ENCODE data around the gene KCTD2. TPM values are rescaled to one million over a fixed set of nuclear protein-coding genes. Genes with fewer than 3 reads are reported as not detected.

The KCTD2 gene
- total RNA-seq, 1 donor from 2014 or later = 17.4 TPM

- DNase-seq = no peak
Measured at GRCh38 chr17:75099881-75100595, 53.0 kb downstream of the KCTD2 start.

DNA sequence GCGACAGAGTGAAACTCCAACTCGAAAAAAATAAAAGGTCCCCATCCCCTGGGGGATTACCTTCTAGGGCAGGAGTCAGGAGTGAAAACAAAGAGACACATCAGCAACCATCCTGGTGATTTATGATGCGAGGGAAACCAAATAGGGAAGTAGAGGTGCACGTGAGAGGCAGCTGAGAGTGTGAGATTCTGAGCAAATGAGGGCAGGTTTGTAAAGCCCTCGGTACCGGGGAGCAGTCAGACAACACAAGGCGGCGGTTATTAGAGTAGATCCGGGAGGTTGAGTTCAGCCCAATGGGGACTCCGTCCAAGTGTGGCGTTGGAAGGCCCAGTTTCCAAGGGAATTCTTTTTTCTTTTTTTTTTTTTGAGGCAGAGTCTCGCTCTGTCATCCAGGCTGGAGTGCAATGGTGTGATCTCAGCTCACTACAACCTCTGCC is 55.4 kb downstream of the KCTD2 start:
- DNase-seq = no peak

- DNase-seq = no peak
Measured at GRCh38 chr17:75103601-75104554, 56.9 kb downstream of the KCTD2 start.

DNA sequence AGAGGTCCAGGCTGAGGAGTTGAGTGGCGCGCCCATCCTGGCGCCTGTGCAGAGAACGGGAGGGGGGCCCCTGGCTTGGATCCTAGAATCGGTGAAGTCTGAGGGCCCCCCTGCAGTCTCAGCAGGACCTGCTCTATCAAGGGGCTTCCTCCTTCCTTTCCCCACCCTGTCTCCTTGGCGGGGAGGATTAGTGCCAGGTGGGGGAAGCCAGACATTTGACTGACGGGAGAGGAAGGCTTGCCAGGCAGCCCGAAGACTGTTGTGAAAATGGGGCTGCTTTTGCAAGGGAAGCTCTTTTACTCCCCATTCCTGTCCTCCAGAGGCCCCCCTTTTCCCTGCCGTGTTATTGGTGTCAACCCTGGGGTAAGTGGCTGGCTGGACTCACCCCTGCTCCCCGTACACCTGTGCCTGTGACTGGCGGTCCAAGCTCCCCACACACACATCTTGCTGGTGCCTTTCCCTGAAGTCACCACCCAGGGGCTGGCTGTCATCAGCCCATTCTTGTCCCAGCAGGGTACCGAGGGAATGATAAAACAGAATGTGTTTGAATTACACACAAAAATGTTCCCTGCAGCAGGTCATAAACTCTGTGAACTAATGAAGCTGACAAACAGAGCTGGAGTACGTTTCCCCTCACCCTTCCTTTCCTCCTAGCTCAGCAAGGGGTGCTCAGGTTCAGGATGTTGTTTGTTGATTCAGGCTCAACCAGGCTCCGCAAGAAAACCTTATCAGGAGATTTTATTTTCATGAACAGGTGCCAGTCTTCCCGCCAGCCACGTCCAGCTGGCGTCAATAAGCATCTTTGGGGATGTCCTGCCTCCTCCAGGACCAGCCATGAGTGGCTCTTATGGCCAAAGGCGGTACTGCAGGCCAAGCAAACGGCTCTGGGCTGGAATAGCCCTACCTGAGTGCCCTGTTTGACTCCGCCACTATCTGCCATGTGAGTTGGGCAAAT is 58.4 kb downstream of the KCTD2 start:
- peak; percentile 80 for DNase-seq

DNA sequence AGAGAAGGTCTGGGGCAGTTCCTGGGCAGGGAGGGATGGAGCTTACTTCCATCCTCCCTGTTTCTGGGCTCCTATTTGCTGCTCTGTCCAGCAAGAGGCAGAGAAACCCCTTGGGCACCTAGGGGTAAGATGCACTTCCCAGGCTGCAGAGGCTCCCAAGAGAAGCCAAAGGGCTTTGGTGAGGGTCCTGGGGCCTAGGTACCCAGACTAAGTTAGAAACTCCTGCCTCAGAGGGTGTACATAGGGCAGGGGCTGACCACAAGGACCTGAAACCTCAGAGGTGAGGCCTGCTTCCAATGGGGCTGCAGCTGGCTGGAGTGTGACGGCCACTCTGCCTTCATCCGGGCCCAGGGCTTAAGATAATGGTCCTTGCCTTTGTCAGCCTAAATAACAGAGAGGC is 61.2 kb downstream of the KCTD2 start:
- DNase-seq = no peak

- no peak for DNase-seq
Measured at GRCh38 chr17:75109046-75109406, 62.0 kb downstream of the KCTD2 start.

- DNase-seq = peak; percentile 84
Measured at GRCh38 chr17:75109407-75110233, 62.6 kb downstream of the KCTD2 start, which contains the start of gene ARMC7. Gene ARMC7 (plus strand): TSS chr17:75109969. CDS start chr17:75110289, 320 bp downstream.

DNA sequence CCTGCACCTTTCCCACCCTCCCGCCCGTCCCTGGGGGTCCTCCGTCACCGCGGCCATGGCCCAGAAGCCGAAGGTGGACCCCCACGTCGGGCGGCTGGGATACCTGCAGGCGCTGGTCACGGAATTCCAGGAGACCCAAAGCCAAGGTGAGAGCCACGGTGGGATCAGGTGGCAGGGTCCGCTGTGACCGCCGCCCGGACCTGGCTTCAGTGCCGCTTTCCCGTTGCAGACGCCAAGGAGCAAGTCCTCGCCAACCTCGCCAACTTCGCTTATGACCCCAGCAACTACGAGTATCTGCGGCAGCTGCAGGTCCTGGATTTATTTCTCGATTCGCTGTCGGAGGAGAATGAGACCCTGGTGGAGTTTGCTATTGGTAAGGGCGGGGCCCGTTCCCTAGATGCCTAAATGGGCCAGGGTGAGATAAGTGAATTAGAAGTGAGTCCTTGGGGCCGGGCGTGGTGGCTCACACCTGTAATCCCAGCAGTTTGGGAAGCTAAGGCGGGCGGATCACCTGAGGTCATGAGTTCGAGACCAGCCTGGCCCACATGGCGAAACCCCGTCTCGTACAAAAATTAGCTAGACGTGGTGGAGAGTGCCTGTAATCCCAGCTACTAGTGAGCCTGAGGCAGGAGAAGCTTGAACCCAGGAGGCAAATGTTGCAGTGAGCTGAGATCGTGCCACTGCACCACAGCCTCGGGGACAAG is 63.4 kb downstream of the KCTD2 start:
- DNase-seq = peak; percentile 51

- no peak for DNase-seq
Measured at GRCh38 chr17:75111777-75112335, 64.8 kb downstream of the KCTD2 start.

GRCh38 chr17:75113798-75114551 is 67.0 kb downstream of the KCTD2 start:
- DNase-seq = peak; percentile 96

GRCh38 chr17:75114552-75115314 is 67.7 kb downstream of the KCTD2 start:
- no peak for DNase-seq

Other genes starting within 250 kb of the KCTD2 start
- 0.14 and 0.17 TPM in 2 replicates for gene GRIN2C, start 187.3 kb upstream of the KCTD2 start, total RNA-seq
- 36.2 and 59.5 TPM in 2 replicates for gene FDXR, start 174.2 kb upstream of the KCTD2 start, total RNA-seq
- 0.05 TPM in 1 of 2 replicates, not detected in the other for gene FADS6, start 153.6 kb upstream of the KCTD2 start, total RNA-seq
- not detected in 2 replicates for gene USH1G, start 124.0 kb upstream of the KCTD2 start, total RNA-seq
- gene OTOP2, start 123.0 kb upstream of the KCTD2 start, total RNA-seq = not detected in 2 replicates
- not detected in 2 replicates for gene OTOP3, start 111.3 kb upstream of the KCTD2 start, total RNA-seq
- gene HID1, start 74.5 kb upstream of the KCTD2 start, total RNA-seq = 53.8 and 65.1 TPM in 2 replicates
- 19.1 and 23.5 TPM in 2 replicates for gene CDR2L, start 59.6 kb upstream of the KCTD2 start, total RNA-seq
- gene MRPL58, start 34.6 kb upstream of the KCTD2 start, total RNA-seq = 24.7 and 35.6 TPM in 2 replicates
- gene ATP5PD, start 256 bp upstream of the KCTD2 start, total RNA-seq = 214 and 256 TPM in 2 replicates
- gene SLC16A5, start 40.7 kb downstream of the KCTD2 start, total RNA-seq = 11.4 and 17.1 TPM in 2 replicates
- 3.1 and 3.9 TPM in 2 replicates for gene ARMC7, start 62.7 kb downstream of the KCTD2 start, total RNA-seq
- gene NT5C, start 84.5 kb downstream of the KCTD2 start, total RNA-seq = 48.8 and 51.9 TPM in 2 replicates
- gene JPT1, start 107.3 kb downstream of the KCTD2 start, total RNA-seq = 120 and 160 TPM in 2 replicates
- 116 and 134 TPM in 2 replicates for gene SUMO2, start 135.7 kb downstream of the KCTD2 start, total RNA-seq
- gene NUP85, start 158.5 kb downstream of the KCTD2 start, total RNA-seq = 37.6 and 41.5 TPM in 2 replicates
- 11.9 and 26.4 TPM in 2 replicates for gene GGA3, start 214.4 kb downstream of the KCTD2 start, total RNA-seq
- 63.2 and 73.5 TPM in 2 replicates for gene MRPS7, start 214.7 kb downstream of the KCTD2 start, total RNA-seq
- 10.6 and 12.8 TPM in 2 replicates for gene MIF4GD, start 224.0 kb downstream of the KCTD2 start, total RNA-seq
- gene SLC25A19, start 242.2 kb downstream of the KCTD2 start, total RNA-seq = 10.3 and 13.1 TPM in 2 replicates

All from dermis blood vessel endothelial cell (primary cell).